GM23338 (cell line): ENCODE measurements around the gene EDIL3. TPM values are rescaled to one million over a fixed set of nuclear protein-coding genes. Genes with fewer than 3 reads are reported as not detected.

ENCODE experiments used
- ATAC-seq: fragments of 200-7000 bp; cut with Tn5 transposase; 3 replicates; pipeline ENCODE4 v1.9.1; 2020
- DNase-seq: peaks from one replicate; pipeline ENCODE4 v3.0.0-alpha.2; 2015; ENCODE audit warnings: low spot score
- H2AFZ ChIP-seq: fragments of 200-600 bp; sonication (generic); 2 replicates; pipeline ENCODE4 v1.8.0; 2016; ENCODE audit warnings: antibody characterized with exemption, mild to moderate bottlenecking, moderate library complexity
- H3F3A ChIP-seq: fragments of 200-600 bp; sonication (generic); replicated peaks from 2 replicates; pipeline ENCODE4 v1.8.0; 2017; ENCODE audit warnings: antibody characterized with exemption, mixed run types, low read depth
- H3K27ac ChIP-seq: fragments of 200-600 bp; sonication (generic); 2 replicates; pipeline ENCODE4 v1.6.1; 2016; ENCODE audit warnings: low read depth
- H3K27me3 ChIP-seq: fragments of 200-600 bp; sonication (generic); 2 replicates; pipeline ENCODE4 v1.8.0; 2016; ENCODE audit warnings: mild to moderate bottlenecking, mixed run types, moderate library complexity; ENCODE audit not compliant: insufficient read depth
- H3K36me3 ChIP-seq: fragments of 200-600 bp; sonication (generic); 2 replicates; pipeline ENCODE4 v1.8.0; 2016; ENCODE audit warnings: mild to moderate bottlenecking; ENCODE audit not compliant: insufficient read depth
- H3K4me1 ChIP-seq: fragments of 200-600 bp; sonication (generic); 2 replicates; pipeline ENCODE4 v1.8.0; 2016; ENCODE audit warnings: mild to moderate bottlenecking, moderate library complexity; ENCODE audit not compliant: insufficient read depth
- H3K4me2 ChIP-seq: fragments of 200-600 bp; sonication (generic); 2 replicates; pipeline ENCODE4 v1.7.1; 2017; ENCODE audit warnings: mixed run types
- H3K4me3 ChIP-seq: fragments of 200-600 bp; sonication (generic); 2 replicates; pipeline ENCODE4 v1.6.1; 2016; ENCODE audit warnings: mixed run types
- H3K79me2 ChIP-seq: fragments of 200-600 bp; sonication (generic); replicated peaks from 2 replicates; pipeline ENCODE4 v1.8.0; 2017; ENCODE audit warnings: mild to moderate bottlenecking; ENCODE audit not compliant: insufficient read depth
- H3K9me2 ChIP-seq: fragments of 200-600 bp; sonication (generic); 2 replicates; pipeline ENCODE4 v1.8.0; 2017; ENCODE audit not compliant: insufficient read depth
- H4K20me1 ChIP-seq: fragments of 200-600 bp; sonication (generic); replicated peaks from 2 replicates; pipeline ENCODE4 v1.8.0; 2017; ENCODE audit warnings: mild to moderate bottlenecking; ENCODE audit not compliant: insufficient read depth
- H3K27ac Mint-ChIP-seq: 2 replicates; pipeline ENCODE4 v1.8.0; 2020; ENCODE audit warnings: inconsistent platforms, mild to moderate bottlenecking, moderate library complexity, mixed read lengths
- H3K27me3 Mint-ChIP-seq: 3 replicates; pipeline ENCODE4 v1.8.0; 2022; ENCODE audit warnings: low read depth, mild to moderate bottlenecking, moderate library complexity, mixed read lengths, inconsistent platforms; ENCODE audit not compliant: insufficient read depth, poor library complexity
- H3K36me3 Mint-ChIP-seq: 3 replicates; pipeline ENCODE4 v1.8.0; 2021; ENCODE audit warnings: low read depth, mild to moderate bottlenecking, inconsistent platforms, moderate library complexity, mixed read lengths
- H3K4me1 Mint-ChIP-seq: 3 replicates; pipeline ENCODE4 v1.8.0; 2020; ENCODE audit warnings: mild to moderate bottlenecking, inconsistent platforms, mixed read lengths
- H3K4me3 Mint-ChIP-seq: 3 replicates; pipeline ENCODE4 v1.8.0; 2021; ENCODE audit warnings: moderate library complexity, mild to moderate bottlenecking, inconsistent platforms, mixed read lengths
- H3K9me3 Mint-ChIP-seq: 3 replicates; pipeline ENCODE4 v1.8.0; 2020; ENCODE audit warnings: moderate library complexity, mild to moderate bottlenecking, inconsistent platforms, mixed read lengths
- CREB1 ChIP-seq: fragments of 250-450 bp; sonication (Bioruptor Pico); IDR thresholded peaks from 2 replicates; pipeline ENCODE4 v1.5.0; 2020; ENCODE audit warnings: low read depth, mild to moderate bottlenecking, moderate library complexity
- EZH2 ChIP-seq: fragments of 200-600 bp; sonication (generic); IDR thresholded peaks from one replicate; pipeline ENCODE4 v1.8.0; 2017; ENCODE audit warnings: antibody characterized with exemption, mild to moderate bottlenecking, low read depth; ENCODE audit not compliant: unreplicated experiment
- EZH2phosphoT487 ChIP-seq: fragments of 200-600 bp; sonication (generic); IDR thresholded peaks from one replicate; pipeline ENCODE4 v1.8.1; 2018; ENCODE audit warnings: antibody characterized with exemption; ENCODE audit not compliant: unreplicated experiment
- JUNB ChIP-seq: IDR thresholded peaks from one replicate; pipeline ENCODE4 v1.6.1; 2016; ENCODE audit warnings: antibody characterized with exemption; ENCODE audit not compliant: unreplicated experiment
- NANOG ChIP-seq: IDR thresholded peaks from 2 replicates; pipeline ENCODE4 v1.6.1; 2016; ENCODE audit warnings: antibody characterized with exemption, borderline replicate concordance
- STAT1 ChIP-seq: IDR thresholded peaks from one replicate; pipeline ENCODE4 v1.6.1; 2016; ENCODE audit warnings: antibody characterized with exemption; ENCODE audit not compliant: unreplicated experiment
- ZNF114 ChIP-seq: fragments of 250-450 bp; sonication (Bioruptor Pico); IDR thresholded peaks from 2 replicates; pipeline ENCODE4 v1.5.0; 2020; ENCODE audit warnings: mild to moderate bottlenecking, moderate library complexity
- ZNF331 ChIP-seq: fragments of 250-450 bp; sonication (Bioruptor Pico); IDR thresholded peaks from 2 replicates; pipeline ENCODE4 v1.5.0; 2020; ENCODE audit warnings: low read depth, mild to moderate bottlenecking, moderate library complexity
- polyA plus RNA-seq: library from polyadenylated mRNA; unstranded; fragments of >200 nt; fragmentation: Nextera tagmentation; extraction: Ambion mirVana; gene quantifications from 2 replicates; pipeline ENCODE4 v1.2.1, GENCODE V29; 2016
- total RNA-seq: library from RNA; depleted of rRNA; stranded (reverse); fragments of >200 nt; shearing (Covaris generic); gene quantifications from 2 replicates; pipeline ENCODE4 v1.2.3, GENCODE V29; 2014
- TF ChIP-seq, protein P1 (sequence below): IDR thresholded peaks from 2 replicates; pipeline ENCODE4 v1.6.1; 2016; ENCODE audit warnings: antibody characterized with exemption
- TF ChIP-seq, protein P2 (sequence below): IDR thresholded peaks from one replicate; pipeline ENCODE4 v1.6.1; 2018; ENCODE audit warnings: antibody characterized with exemption; ENCODE audit not compliant: unreplicated experiment
- TF ChIP-seq, protein P3 (sequence below), 2 experiments: fragments of 200-600 bp in 1 of 2; sonication (generic) in 1 of 2; conservative IDR thresholded peaks; 2 replicates each; pipeline versions ENCODE4 v1.5.1 to v1.6.1; 2016 to 2017; ENCODE audit warnings: antibody characterized with exemption in 2 of 2, low read depth in 2 of 2, mild to moderate bottlenecking in 2 of 2, moderate library complexity in 1 of 2

Gene EDIL3
- total and polyA plus RNA-seq, 2 experiments from 2014 or later = 43.3 to 61.9 TPM

DNA sequence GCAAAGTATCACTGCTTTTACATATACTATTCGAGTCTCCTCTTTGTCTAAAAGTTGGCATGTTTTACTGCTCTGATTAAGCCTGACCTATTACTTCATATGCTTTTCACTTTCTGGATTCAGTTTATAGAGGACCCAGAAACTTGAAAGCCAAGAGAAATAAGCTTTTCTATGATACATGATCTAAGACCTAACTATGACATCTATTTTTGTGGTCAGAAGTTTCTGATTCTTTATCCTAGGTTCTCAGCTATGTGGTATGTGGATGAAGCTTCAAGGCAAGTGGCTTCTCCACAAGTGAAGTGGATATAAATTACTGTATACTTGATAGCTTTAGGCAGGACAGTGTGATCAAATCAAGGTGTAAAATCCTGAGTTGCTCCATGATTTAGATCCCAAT, 6.3 kb downstream of the EDIL3 start:
- Histone ChIP-seq H3K27ac (no peak overlapping the region), H3K27me3 (peaks cover 9% of the 10 kb centered on the region; the same call in 1 of the 2 replicates), H3K4me2 (no peak overlapping the region), H3K79me2 (peaks cover 99% of the 10 kb centered on the region), H3K4me1 (peaks cover 25% of the 10 kb centered on the region), H3K4me3 (no peak overlapping the region), H2AFZ (no peak overlapping the region), H3F3A (no peaks in the 10 kb centered on the region), H3K36me3 (no peaks in the 10 kb centered on the region), H4K20me1 (no peaks in the 10 kb centered on the region), H3K9me2 (no peaks in the 10 kb centered on the region)
- H3K4me3 Mint-ChIP-seq = no peak overlapping the region
- no peak for TF ChIP-seq CREB1
- TF ChIP-seq, protein P1, sequence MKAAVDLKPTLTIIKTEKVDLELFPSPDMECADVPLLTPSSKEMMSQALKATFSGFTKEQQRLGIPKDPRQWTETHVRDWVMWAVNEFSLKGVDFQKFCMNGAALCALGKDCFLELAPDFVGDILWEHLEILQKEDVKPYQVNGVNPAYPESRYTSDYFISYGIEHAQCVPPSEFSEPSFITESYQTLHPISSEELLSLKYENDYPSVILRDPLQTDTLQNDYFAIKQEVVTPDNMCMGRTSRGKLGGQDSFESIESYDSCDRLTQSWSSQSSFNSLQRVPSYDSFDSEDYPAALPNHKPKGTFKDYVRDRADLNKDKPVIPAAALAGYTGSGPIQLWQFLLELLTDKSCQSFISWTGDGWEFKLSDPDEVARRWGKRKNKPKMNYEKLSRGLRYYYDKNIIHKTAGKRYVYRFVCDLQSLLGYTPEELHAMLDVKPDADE = no peak
- TF ChIP-seq, protein P2, sequence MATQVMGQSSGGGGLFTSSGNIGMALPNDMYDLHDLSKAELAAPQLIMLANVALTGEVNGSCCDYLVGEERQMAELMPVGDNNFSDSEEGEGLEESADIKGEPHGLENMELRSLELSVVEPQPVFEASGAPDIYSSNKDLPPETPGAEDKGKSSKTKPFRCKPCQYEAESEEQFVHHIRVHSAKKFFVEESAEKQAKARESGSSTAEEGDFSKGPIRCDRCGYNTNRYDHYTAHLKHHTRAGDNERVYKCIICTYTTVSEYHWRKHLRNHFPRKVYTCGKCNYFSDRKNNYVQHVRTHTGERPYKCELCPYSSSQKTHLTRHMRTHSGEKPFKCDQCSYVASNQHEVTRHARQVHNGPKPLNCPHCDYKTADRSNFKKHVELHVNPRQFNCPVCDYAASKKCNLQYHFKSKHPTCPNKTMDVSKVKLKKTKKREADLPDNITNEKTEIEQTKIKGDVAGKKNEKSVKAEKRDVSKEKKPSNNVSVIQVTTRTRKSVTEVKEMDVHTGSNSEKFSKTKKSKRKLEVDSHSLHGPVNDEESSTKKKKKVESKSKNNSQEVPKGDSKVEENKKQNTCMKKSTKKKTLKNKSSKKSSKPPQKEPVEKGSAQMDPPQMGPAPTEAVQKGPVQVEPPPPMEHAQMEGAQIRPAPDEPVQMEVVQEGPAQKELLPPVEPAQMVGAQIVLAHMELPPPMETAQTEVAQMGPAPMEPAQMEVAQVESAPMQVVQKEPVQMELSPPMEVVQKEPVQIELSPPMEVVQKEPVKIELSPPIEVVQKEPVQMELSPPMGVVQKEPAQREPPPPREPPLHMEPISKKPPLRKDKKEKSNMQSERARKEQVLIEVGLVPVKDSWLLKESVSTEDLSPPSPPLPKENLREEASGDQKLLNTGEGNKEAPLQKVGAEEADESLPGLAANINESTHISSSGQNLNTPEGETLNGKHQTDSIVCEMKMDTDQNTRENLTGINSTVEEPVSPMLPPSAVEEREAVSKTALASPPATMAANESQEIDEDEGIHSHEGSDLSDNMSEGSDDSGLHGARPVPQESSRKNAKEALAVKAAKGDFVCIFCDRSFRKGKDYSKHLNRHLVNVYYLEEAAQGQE = no peak
- TF ChIP-seq NANOG = no peak
- no peak for TF ChIP-seq JUNB
- TF ChIP-seq EZH2phosphoT487 = no peak
- TF ChIP-seq ZNF331 (CRISPR knock-in tag) = no peak
- TF ChIP-seq STAT1 = no peak
- TF ChIP-seq, protein P3, sequence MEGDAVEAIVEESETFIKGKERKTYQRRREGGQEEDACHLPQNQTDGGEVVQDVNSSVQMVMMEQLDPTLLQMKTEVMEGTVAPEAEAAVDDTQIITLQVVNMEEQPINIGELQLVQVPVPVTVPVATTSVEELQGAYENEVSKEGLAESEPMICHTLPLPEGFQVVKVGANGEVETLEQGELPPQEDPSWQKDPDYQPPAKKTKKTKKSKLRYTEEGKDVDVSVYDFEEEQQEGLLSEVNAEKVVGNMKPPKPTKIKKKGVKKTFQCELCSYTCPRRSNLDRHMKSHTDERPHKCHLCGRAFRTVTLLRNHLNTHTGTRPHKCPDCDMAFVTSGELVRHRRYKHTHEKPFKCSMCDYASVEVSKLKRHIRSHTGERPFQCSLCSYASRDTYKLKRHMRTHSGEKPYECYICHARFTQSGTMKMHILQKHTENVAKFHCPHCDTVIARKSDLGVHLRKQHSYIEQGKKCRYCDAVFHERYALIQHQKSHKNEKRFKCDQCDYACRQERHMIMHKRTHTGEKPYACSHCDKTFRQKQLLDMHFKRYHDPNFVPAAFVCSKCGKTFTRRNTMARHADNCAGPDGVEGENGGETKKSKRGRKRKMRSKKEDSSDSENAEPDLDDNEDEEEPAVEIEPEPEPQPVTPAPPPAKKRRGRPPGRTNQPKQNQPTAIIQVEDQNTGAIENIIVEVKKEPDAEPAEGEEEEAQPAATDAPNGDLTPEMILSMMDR (conservative IDR thresholded peaks at IDR 0.05; ENCODE audit: low read depth in 2 of 2) = no peak
- TF ChIP-seq EZH2 = no peak
- TF ChIP-seq ZNF114 (CRISPR knock-in tag) = no peak
- peak overlapping the region; percentile 9; the same call in 1 of the 2 replicates for H3K27ac Mint-ChIP-seq
- peaks cover 12% of the 10 kb centered on the region for H3K27me3 Mint-ChIP-seq
- DNase-seq = no peak
- peaks cover 12% of the 10 kb centered on the region for H3K4me1 Mint-ChIP-seq
- no peaks in the 10 kb centered on the region for H3K36me3 Mint-ChIP-seq
- no peaks in the 10 kb centered on the region for H3K9me3 Mint-ChIP-seq
- no peak for ATAC-seq
